ENCODE data around the gene SDHA.

SDHA gene

GRCh38 chr5:185095-186070 lies 32.7 kb upstream of the SDHA start:
- DNase-seq (ENCODE audit: low read depth in 2 of 2, low spot score in 1 of 2): no peak

GRCh38 chr5:186091-187041 lies 31.8 kb upstream of the SDHA start:
- no peak for DNase-seq (ENCODE audit: low read depth in 2 of 2, low spot score in 1 of 2)

- no peak for DNase-seq (ENCODE audit: low read depth in 2 of 2, low spot score in 1 of 2)
Measured at GRCh38 chr5:187042-187431, 31.1 kb upstream of the SDHA start.

- no peak for DNase-seq (ENCODE audit: low read depth in 2 of 2, low spot score in 1 of 2)
Measured at GRCh38 chr5:187617-188451, 30.3 kb upstream of the SDHA start.

GRCh38 chr5:188488-189481 lies 29.3 kb upstream of the SDHA start:
- DNase-seq (ENCODE audit: low read depth in 2 of 2, low spot score in 1 of 2): peak; percentile 71 to 75

- no peak for DNase-seq (ENCODE audit: low read depth in 2 of 2, low spot score in 1 of 2)
Measured at GRCh38 chr5:189486-189885, 28.6 kb upstream of the SDHA start.

GRCh38 chr5:189976-190365 lies 28.1 kb upstream of the SDHA start:
- DNase-seq (ENCODE audit: low read depth in 2 of 2, low spot score in 1 of 2): no peak

GRCh38 chr5:190366-191035 lies 27.6 kb upstream of the SDHA start:
- no peak for DNase-seq (ENCODE audit: low read depth in 2 of 2, low spot score in 1 of 2)

GRCh38 chr5:191036-191948 lies 26.8 kb upstream of the SDHA start, which contains the start of gene LRRC14B:
Gene LRRC14B (plus strand): TSS chr5:191495. CDS start chr5:191539, 44 bp downstream.
- no peak for DNase-seq (ENCODE audit: low read depth in 2 of 2, low spot score in 1 of 2)

- DNase-seq (ENCODE audit: low read depth in 2 of 2, low spot score in 1 of 2): no peak
Measured at GRCh38 chr5:191949-192690, 26.0 kb upstream of the SDHA start.

GRCh38 chr5:192691-192969 lies 25.5 kb upstream of the SDHA start:
- DNase-seq (ENCODE audit: low read depth in 2 of 2, low spot score in 1 of 2): no peak

- no peak for DNase-seq (ENCODE audit: low read depth in 2 of 2, low spot score in 1 of 2)
Measured at GRCh38 chr5:192970-193831, 24.9 kb upstream of the SDHA start.

- DNase-seq (ENCODE audit: low read depth in 2 of 2, low spot score in 1 of 2): no peak
Measured at GRCh38 chr5:194102-194501, 24.0 kb upstream of the SDHA start.

- DNase-seq (ENCODE audit: low read depth in 2 of 2, low spot score in 1 of 2): no peak
Measured at GRCh38 chr5:194603-195209, 23.4 kb upstream of the SDHA start.

GRCh38 chr5:195401-196160 lies 22.5 kb upstream of the SDHA start:
- no peak for DNase-seq (ENCODE audit: low read depth in 2 of 2, low spot score in 1 of 2)

All from stimulated activated CD8-positive, alpha-beta memory T cell treated with anti-CD3 and anti-CD28 coated beads, Interleukin-4, amount 100 ng/mL, for 4 hours (primary cell).